ENCODE results near the gene CFAP61.
A peak's percentile ranks its signal among the peaks of the same experiment; 100 is the strongest.

The CFAP61 gene

DNA sequence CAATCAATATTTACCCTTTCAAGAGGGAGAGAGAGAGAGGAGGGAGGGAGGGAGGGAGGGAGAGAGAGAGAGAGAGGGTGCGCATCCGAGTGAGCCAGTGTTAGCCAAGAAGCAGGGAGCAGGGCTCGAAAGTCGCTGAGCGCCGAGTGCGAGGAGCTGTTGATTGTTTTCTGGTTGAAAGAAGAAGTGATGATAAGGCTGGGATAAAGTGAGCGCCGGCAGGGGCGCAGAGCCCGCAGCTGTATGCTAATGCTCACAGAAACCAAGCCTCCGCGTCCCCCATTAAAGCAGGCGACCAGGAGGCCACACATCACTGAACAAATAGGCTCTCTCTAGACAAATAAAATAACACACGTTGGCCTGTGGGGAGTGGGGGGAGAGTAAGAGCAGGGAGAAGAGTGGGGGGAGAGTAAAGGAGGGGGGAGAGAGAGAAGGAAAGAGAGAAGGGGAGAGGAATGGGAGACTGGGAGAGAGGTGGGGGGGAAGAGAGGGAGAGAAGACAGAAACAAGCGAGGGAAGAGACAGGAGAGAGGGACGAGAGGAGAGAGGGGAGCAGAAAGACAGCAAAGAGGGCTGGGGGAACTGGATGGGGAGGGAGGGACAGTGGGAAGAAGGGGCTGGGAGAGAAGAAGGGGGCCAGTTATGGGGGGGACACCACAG, 310.6 kb downstream of the CFAP61 start:
- peak; percentile 39 for ATAC-seq (ENCODE audit: low read depth)
- Mint-ChIP-seq H3K4me1 (peaks cover 25% of the 10 kb centered on the region), H3K36me3 (no peaks in the 10 kb centered on the region), H3K27ac (peak overlapping the region; percentile 14), H3K4me3 (peak overlapping the region; percentile 2), H3K9me3 (no peaks in the 10 kb centered on the region), H3K27me3 (peaks cover 25% of the 10 kb centered on the region)
- DNase-seq (ENCODE audit: low spot score in 2 of 2), result no peak

GRCh38 chr20:20363434-20363798, 311.1 kb downstream of the CFAP61 start:
- peaks cover 25% of the 10 kb centered on the region for H3K4me1 Mint-ChIP-seq
- peaks cover 25% of the 10 kb centered on the region for H3K27me3 Mint-ChIP-seq
- no peaks in the 10 kb centered on the region for H3K36me3 Mint-ChIP-seq
- ATAC-seq (ENCODE audit: low read depth) (no peak), DNase-seq (ENCODE audit: low spot score in 2 of 2) (no peak)
- peak overlapping the region; percentile 64 for H3K4me3 Mint-ChIP-seq
- H3K27ac Mint-ChIP-seq, result no peak overlapping the region
- H3K9me3 Mint-ChIP-seq, result no peaks in the 10 kb centered on the region

- Mint-ChIP-seq H3K27me3 (peaks cover 25% of the 10 kb centered on the region), H3K4me1 (peaks cover 25% of the 10 kb centered on the region), H3K27ac (no peak overlapping the region), H3K36me3 (no peaks in the 10 kb centered on the region), H3K9me3 (no peaks in the 10 kb centered on the region), H3K4me3 (peak overlapping the region; percentile 39)
- no peak for ATAC-seq (ENCODE audit: low read depth)
- DNase-seq (ENCODE audit: low spot score in 2 of 2), result peak in 1 of 2 donors; percentile 18
Observed at GRCh38 chr20:20363799-20364592, 311.7 kb downstream of the CFAP61 start.

GRCh38 chr20:20364593-20365479, 312.5 kb downstream of the CFAP61 start:
- no peak for DNase-seq (ENCODE audit: low spot score in 2 of 2)
- no peak for ATAC-seq (ENCODE audit: low read depth)
- Mint-ChIP-seq H3K9me3 (no peaks in the 10 kb centered on the region), H3K4me3 (no peak overlapping the region), H3K27me3 (peaks cover 23% of the 10 kb centered on the region), H3K27ac (no peak overlapping the region), H3K36me3 (no peaks in the 10 kb centered on the region), H3K4me1 (peaks cover 25% of the 10 kb centered on the region)

DNA sequence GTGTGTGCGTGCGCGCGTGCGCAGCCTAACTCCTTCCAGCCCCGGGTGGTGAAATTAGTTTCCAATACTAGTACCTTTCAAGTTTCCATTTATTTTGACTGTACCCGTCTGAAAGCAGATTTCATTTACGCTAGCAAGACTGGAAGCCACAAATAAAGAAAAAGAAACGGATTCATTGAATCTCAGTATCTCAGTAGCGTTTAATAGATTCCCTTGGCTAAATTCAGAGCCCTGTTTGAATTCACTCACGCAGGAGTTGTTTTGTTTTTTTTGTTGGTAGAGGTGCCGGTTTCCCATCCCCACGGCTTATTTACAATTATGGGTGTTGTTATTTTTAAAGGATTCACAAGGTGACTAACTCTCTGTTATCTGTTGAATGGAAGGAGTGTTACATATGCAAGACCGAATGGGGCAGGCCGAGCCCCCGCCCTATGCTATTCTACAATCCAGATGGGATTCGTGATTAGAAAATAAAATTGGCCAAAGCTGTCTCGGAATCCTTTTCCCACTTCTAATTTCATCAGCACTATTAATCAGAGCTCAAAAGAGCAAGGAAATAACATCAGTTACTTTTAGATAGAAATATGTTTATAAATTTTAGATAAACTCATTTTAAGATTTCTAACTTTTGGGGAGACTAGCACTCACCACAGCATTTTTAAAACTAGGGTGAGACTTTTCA, 313.3 kb downstream of the CFAP61 start:
- H3K27me3 Mint-ChIP-seq, result peaks cover 24% of the 10 kb centered on the region
- no peak for ATAC-seq (ENCODE audit: low read depth)

DNA sequence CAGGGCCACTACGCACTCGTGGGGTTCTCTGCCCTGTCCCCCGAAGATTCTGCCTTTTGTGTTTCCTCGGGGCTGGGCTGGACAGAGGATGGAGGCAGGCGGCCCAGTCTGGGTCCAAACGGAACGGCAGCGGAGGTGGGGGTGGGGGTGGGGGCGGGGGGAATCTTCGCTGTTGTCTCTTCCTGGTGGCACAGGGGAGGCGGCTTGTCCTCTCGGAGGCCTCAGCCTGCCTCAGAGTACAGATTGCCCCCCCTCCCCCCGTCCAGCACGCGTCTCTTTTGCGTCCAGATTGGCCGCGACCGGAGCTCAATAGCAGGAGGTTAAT, 314.2 kb downstream of the CFAP61 start:
- no peak for DNase-seq (ENCODE audit: low spot score in 2 of 2)

More for the DNA sequence above, 313.3 kb downstream of the CFAP61 start:
- no peak overlapping the region for H3K4me3 Mint-ChIP-seq
- H3K4me1 Mint-ChIP-seq, result peaks cover 26% of the 10 kb centered on the region
- H3K27ac Mint-ChIP-seq, result no peak overlapping the region
- no peaks in the 10 kb centered on the region for H3K9me3 Mint-ChIP-seq
- no peak for DNase-seq (ENCODE audit: low spot score in 2 of 2)
- H3K36me3 Mint-ChIP-seq, result no peaks in the 10 kb centered on the region

GRCh38 chr20:20366876-20367574, 314.7 kb downstream of the CFAP61 start:
- no peaks in the 10 kb centered on the region for H3K9me3 Mint-ChIP-seq
- DNase-seq (ENCODE audit: low spot score in 2 of 2), result no peak

More for the DNA sequence above, 314.2 kb downstream of the CFAP61 start:
- Mint-ChIP-seq H3K9me3 (no peaks in the 10 kb centered on the region), H3K27ac (no peak overlapping the region), H3K27me3 (peaks cover 29% of the 10 kb centered on the region), H3K36me3 (no peaks in the 10 kb centered on the region), H3K4me1 (peaks cover 26% of the 10 kb centered on the region), H3K4me3 (peak overlapping the region; percentile 68)
- ATAC-seq (ENCODE audit: low read depth), result no peak

GRCh38 chr20:20367575-20368417, 315.5 kb downstream of the CFAP61 start, which contains the start of gene INSM1:
Gene INSM1, plus strand, starts transcription at chr20:20368104. Its CDS starts 164 bp downstream, at chr20:20368268.
- no peak within 1 kb of the TSS for H3K27ac Mint-ChIP-seq
- peak in 1 of 2 donors; percentile 16 for DNase-seq (ENCODE audit: low spot score in 2 of 2)
- peak within 1 kb of the TSS; percentile 87 for H3K4me3 Mint-ChIP-seq
- peaks cover 32% of the 10 kb centered on the region for H3K27me3 Mint-ChIP-seq
- no peaks in the 10 kb centered on the region for H3K9me3 Mint-ChIP-seq
- ATAC-seq (ENCODE audit: low read depth), result no peak
- H3K4me1 Mint-ChIP-seq, result peaks cover 21% of the 10 kb centered on the region
- H3K36me3 Mint-ChIP-seq, result no peaks in the 10 kb centered on the region

More at GRCh38 chr20:20366876-20367574, 314.7 kb downstream of the CFAP61 start:
- ATAC-seq (ENCODE audit: low read depth), result no peak
- Mint-ChIP-seq H3K4me1 (peaks cover 26% of the 10 kb centered on the region), H3K27ac (no peak overlapping the region), H3K4me3 (peak overlapping the region; percentile 87), H3K27me3 (peaks cover 30% of the 10 kb centered on the region), H3K36me3 (no peaks in the 10 kb centered on the region)

GRCh38 chr20:20368418-20369249, 316.3 kb downstream of the CFAP61 start:
- Mint-ChIP-seq H3K4me3 (no peak overlapping the region), H3K4me1 (peaks cover 13% of the 10 kb centered on the region), H3K9me3 (no peaks in the 10 kb centered on the region), H3K27me3 (peaks cover 25% of the 10 kb centered on the region), H3K36me3 (no peaks in the 10 kb centered on the region), H3K27ac (no peak overlapping the region)
- DNase-seq (ENCODE audit: low spot score in 2 of 2) (peak in 1 of 2 donors; percentile 26), ATAC-seq (ENCODE audit: low read depth) (peak; percentile 42)

DNA sequence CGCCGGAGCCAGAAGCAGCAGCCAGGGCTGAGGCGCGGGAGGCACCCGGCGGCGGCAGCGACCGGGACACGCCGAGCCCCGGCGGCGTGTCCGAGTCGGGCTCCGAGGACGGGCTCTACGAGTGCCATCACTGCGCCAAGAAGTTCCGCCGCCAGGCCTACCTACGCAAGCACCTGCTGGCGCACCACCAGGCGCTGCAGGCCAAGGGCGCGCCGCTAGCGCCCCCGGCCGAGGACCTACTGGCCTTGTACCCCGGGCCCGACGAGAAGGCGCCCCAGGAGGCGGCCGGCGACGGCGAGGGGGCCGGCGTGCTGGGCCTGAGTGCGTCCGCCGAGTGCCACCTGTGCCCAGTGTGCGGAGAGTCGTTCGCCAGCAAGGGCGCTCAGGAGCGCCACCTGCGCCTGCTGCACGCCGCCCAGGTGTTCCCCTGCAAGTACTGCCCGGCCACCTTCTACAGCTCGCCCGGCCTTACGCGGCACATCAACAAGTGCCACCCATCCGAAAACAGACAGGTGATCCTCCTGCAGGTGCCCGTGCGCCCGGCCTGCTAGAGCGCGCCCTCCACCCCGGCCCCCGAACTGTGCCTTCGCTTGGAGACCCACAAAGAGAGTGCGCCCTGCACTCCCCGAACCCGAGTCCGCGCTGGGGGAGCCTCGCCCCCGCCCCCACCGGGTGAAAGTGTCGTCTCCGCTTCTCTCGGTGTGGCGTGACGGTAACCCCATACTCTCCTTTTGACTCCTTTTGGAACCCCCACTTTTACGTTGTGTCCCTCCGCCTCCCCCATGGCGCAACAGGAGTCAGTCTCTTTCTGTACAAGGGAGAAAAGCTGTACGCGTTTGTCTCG, 317.1 kb downstream of the CFAP61 start:
- Mint-ChIP-seq H3K4me1 (peaks cover 10% of the 10 kb centered on the region), H3K4me3 (peak overlapping the region; percentile 69), H3K27ac (no peak overlapping the region), H3K9me3 (no peaks in the 10 kb centered on the region), H3K36me3 (no peaks in the 10 kb centered on the region), H3K27me3 (peaks cover 24% of the 10 kb centered on the region)
- DNase-seq (ENCODE audit: low spot score in 2 of 2) (peak in 1 of 2 donors; percentile 38), ATAC-seq (ENCODE audit: low read depth) (peak; percentile 50)

DNA sequence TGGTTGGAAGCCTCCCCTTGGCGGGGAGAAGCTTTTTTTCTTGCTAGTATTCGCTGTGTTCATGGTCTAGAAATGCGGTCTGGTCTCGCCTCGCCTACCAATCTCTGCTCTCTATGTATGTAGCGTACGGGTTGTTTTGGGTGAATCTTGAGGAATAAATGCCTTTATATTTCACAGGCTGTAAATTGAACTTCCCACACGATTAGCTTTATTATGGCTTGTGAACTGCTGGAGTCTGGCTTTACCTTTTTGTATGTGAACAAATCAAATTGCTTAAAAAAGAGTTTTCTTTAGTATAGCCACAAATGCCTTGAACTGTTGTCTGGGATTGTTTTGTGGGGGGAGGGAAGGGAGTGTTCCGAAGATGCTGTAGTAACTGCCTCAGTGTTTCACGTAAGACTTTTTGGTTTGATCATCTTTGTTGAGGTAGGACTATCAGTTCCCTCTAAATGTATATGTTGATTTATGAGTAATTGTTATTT, 317.8 kb downstream of the CFAP61 start:
- Mint-ChIP-seq H3K4me1 (peaks cover 8% of the 10 kb centered on the region), H3K36me3 (no peaks in the 10 kb centered on the region), H3K27ac (no peak overlapping the region), H3K9me3 (no peaks in the 10 kb centered on the region), H3K4me3 (peak overlapping the region; percentile 69), H3K27me3 (peaks cover 26% of the 10 kb centered on the region)
- DNase-seq (ENCODE audit: low spot score in 2 of 2), result no peak
- no peak for ATAC-seq (ENCODE audit: low read depth)
